Measurements from ENCODE around the gene FANCC.
"Not testable (repeated sequence)": the region's sequence is repeated elsewhere in the genome, so short reads cannot be mapped to it uniquely, and the experiment has no call there.

FANCC gene

GRCh38 chr9:95213117-95213516 is 104.4 kb downstream of the FANCC start:
- no peak for DNase-seq (ENCODE audit: extremely low spot score)
- TF ChIP-seq FOXK2 (IDR thresholded peaks at IDR 0.05) (no peak), L3MBTL2 (conservative IDR thresholded peaks at IDR 0.05) (no peak), FOXM1 (IDR thresholded peaks at IDR 0.05; ENCODE audit: borderline replicate concordance) (no peak), TARDBP (IDR thresholded peaks at IDR 0.05) (no peak), SUZ12 (IDR thresholded peaks at IDR 0.05) (no peak), BHLHE40 (IDR thresholded peaks at IDR 0.05; ENCODE audit: borderline replicate concordance) (no peak), NFRKB (IDR thresholded peaks at IDR 0.05) (no peak), ZNF384 (IDR thresholded peaks at IDR 0.05) (no peak), ARNT (IDR thresholded peaks at IDR 0.05) (no peak)
- ChIA-PET CTCF (no interaction called here), POLR2A (no interaction called here)

GRCh38 chr9:95211028-95211427 is 106.5 kb downstream of the FANCC start:
- TF ChIP-seq HDGF (IDR thresholded peaks at IDR 0.05; ENCODE audit: borderline replicate concordance) (no peak), L3MBTL2 (conservative IDR thresholded peaks at IDR 0.05) (no peak), ELF4 (IDR thresholded peaks at IDR 0.05) (no peak), TARDBP (IDR thresholded peaks at IDR 0.05) (no peak), FOXM1 (IDR thresholded peaks at IDR 0.05; ENCODE audit: borderline replicate concordance) (no peak)
- POLR2A ChIA-PET = no interaction called here
- CTCF ChIA-PET = no interaction called here
- DNase-seq (ENCODE audit: extremely low spot score) = no peak

GRCh38 chr9:95207403-95207802 is 110.1 kb downstream of the FANCC start:
- no peak for DNase-seq (ENCODE audit: extremely low spot score)

GRCh38 chr9:95206143-95206542 is 111.4 kb downstream of the FANCC start:
- CTCF ChIA-PET = no interaction called here
- TF ChIP-seq PKNOX1 (IDR thresholded peaks at IDR 0.05) (no peak), CTBP1 (IDR thresholded peaks at IDR 0.05; ENCODE audit: borderline replicate concordance) (no peak), NFRKB (IDR thresholded peaks at IDR 0.05) (no peak), FOXM1 (IDR thresholded peaks at IDR 0.05; ENCODE audit: borderline replicate concordance) (no peak), TARDBP (IDR thresholded peaks at IDR 0.05) (no peak), FOXK2 (IDR thresholded peaks at IDR 0.05) (no peak), SUZ12 (IDR thresholded peaks at IDR 0.05) (no peak)
- POLR2A ChIA-PET = no interaction called here
- DNase-seq (ENCODE audit: extremely low spot score) = no peak

More at GRCh38 chr9:95207403-95207802, 110.1 kb downstream of the FANCC start:
- ChIA-PET POLR2A (no interaction called here), CTCF (no interaction called here)
- TF ChIP-seq NFRKB (IDR thresholded peaks at IDR 0.05) = no peak
- no peak for TF ChIP-seq L3MBTL2 (conservative IDR thresholded peaks at IDR 0.05)
- no peak for TF ChIP-seq FOXM1 (IDR thresholded peaks at IDR 0.05; ENCODE audit: borderline replicate concordance)
- no peak for TF ChIP-seq ELF4 (IDR thresholded peaks at IDR 0.05)
- TF ChIP-seq PKNOX1 (IDR thresholded peaks at IDR 0.05) = no peak
- no peak for TF ChIP-seq FOXA1 (IDR thresholded peaks at IDR 0.05)
- TF ChIP-seq ZNF384 (IDR thresholded peaks at IDR 0.05) = no peak
- TF ChIP-seq CTBP1 (IDR thresholded peaks at IDR 0.05; ENCODE audit: borderline replicate concordance) = no peak
- TF ChIP-seq TARDBP (IDR thresholded peaks at IDR 0.05) = no peak
- TF ChIP-seq ARNT (IDR thresholded peaks at IDR 0.05) = no peak
- no peak for TF ChIP-seq BHLHE40 (IDR thresholded peaks at IDR 0.05; ENCODE audit: borderline replicate concordance)
- no peak for TF ChIP-seq LEF1 (IDR thresholded peaks at IDR 0.05; ENCODE audit: borderline replicate concordance)
- no peak for TF ChIP-seq HDGF (IDR thresholded peaks at IDR 0.05; ENCODE audit: borderline replicate concordance)
- TF ChIP-seq FOXK2 (IDR thresholded peaks at IDR 0.05) = no peak
- no peak for TF ChIP-seq SP1 (IDR thresholded peaks at IDR 0.05)
- TF ChIP-seq SUZ12 (IDR thresholded peaks at IDR 0.05) = no peak

- CTCF ChIA-PET = interaction anchor here (0.6 kb wide), 1 partner anchor 36 kb away, joined by 3 read pairs; no protein-coding TSS in a partner anchor
- no peak for DNase-seq (ENCODE audit: extremely low spot score)
- TF ChIP-seq PKNOX1 (IDR thresholded peaks at IDR 0.05) = no peak
- no peak for TF ChIP-seq NFRKB (IDR thresholded peaks at IDR 0.05)
- TF ChIP-seq FOXM1 (IDR thresholded peaks at IDR 0.05; ENCODE audit: borderline replicate concordance) = no peak
- no peak for TF ChIP-seq CTBP1 (IDR thresholded peaks at IDR 0.05; ENCODE audit: borderline replicate concordance)
- TF ChIP-seq FOXK2 (IDR thresholded peaks at IDR 0.05) = no peak
- TF ChIP-seq L3MBTL2 (conservative IDR thresholded peaks at IDR 0.05) = no peak
- no peak for TF ChIP-seq ARNT (IDR thresholded peaks at IDR 0.05)
- no peak for TF ChIP-seq FOXA1 (IDR thresholded peaks at IDR 0.05)
- no peak for TF ChIP-seq HDGF (IDR thresholded peaks at IDR 0.05; ENCODE audit: borderline replicate concordance)
- TF ChIP-seq SUZ12 (IDR thresholded peaks at IDR 0.05) = no peak
- no peak for TF ChIP-seq SP1 (IDR thresholded peaks at IDR 0.05)
- no peak for TF ChIP-seq LEF1 (IDR thresholded peaks at IDR 0.05; ENCODE audit: borderline replicate concordance)
- no peak for TF ChIP-seq TARDBP (IDR thresholded peaks at IDR 0.05)
- TF ChIP-seq ZNF384 (IDR thresholded peaks at IDR 0.05) = no peak
- no peak for TF ChIP-seq ELF4 (IDR thresholded peaks at IDR 0.05)
- TF ChIP-seq BHLHE40 (IDR thresholded peaks at IDR 0.05; ENCODE audit: borderline replicate concordance) = no peak
- POLR2A ChIA-PET = no interaction called here
Measured at GRCh38 chr9:95204710-95205109, 112.8 kb downstream of the FANCC start.

- ChIA-PET CTCF (no interaction called here), POLR2A (no interaction called here)
- DNase-seq (ENCODE audit: extremely low spot score) = no peak
- TF ChIP-seq BHLHE40 (IDR thresholded peaks at IDR 0.05; ENCODE audit: borderline replicate concordance) (no peak), FOXA1 (IDR thresholded peaks at IDR 0.05) (no peak), FOXM1 (IDR thresholded peaks at IDR 0.05; ENCODE audit: borderline replicate concordance) (no peak), FOXK2 (IDR thresholded peaks at IDR 0.05) (no peak), ELF4 (IDR thresholded peaks at IDR 0.05) (no peak), SUZ12 (IDR thresholded peaks at IDR 0.05) (no peak), NFRKB (IDR thresholded peaks at IDR 0.05) (no peak), L3MBTL2 (conservative IDR thresholded peaks at IDR 0.05) (no peak), ZNF384 (IDR thresholded peaks at IDR 0.05) (no peak), LEF1 (IDR thresholded peaks at IDR 0.05; ENCODE audit: borderline replicate concordance) (no peak), ARNT (IDR thresholded peaks at IDR 0.05) (no peak), SP1 (IDR thresholded peaks at IDR 0.05) (no peak), TARDBP (IDR thresholded peaks at IDR 0.05) (no peak)
Measured at GRCh38 chr9:95204310-95204709, 113.2 kb downstream of the FANCC start.

- POLR2A ChIA-PET; CTCF ChIA-PET; DNase-seq (ENCODE audit: extremely low spot score): not testable (repeated sequence)
Measured at GRCh38 chr9:95203019-95203418, 114.5 kb downstream of the FANCC start.

Measured in HEK293T (cell line).